HepG2 (cell line): ENCODE results near the gene MARK2. TPM values are rescaled to one million over a fixed set of nuclear protein-coding genes. Genes with fewer than 3 reads are reported as not detected.

Source experiments
- ATAC-seq: fragments of 200-7000 bp; cut with Tn5 transposase; 3 replicates; pipeline ENCODE4 v1.9.1; 2020; ENCODE audit warnings: mild to moderate bottlenecking, moderate library complexity
- BruUV-seq: library from RNA; stranded (reverse); fragments of 400-500 nt; replicated peaks from 2 replicates; lab custom pipeline; 2021; lab: Mats Ljungman, UMichigan
- CTCF ChIA-PET: fragments of 300-600 bp; formaldehyde crosslinking; extraction: SDS; loops from one replicate; lab custom pipeline; 2021; ENCODE audit warnings: low total read pairs, inconsistent platforms, low intra/inter-chr PET ratio; lab: Yijun Ruan, JAX
- POLR2A ChIA-PET: fragments of 350-600 bp; sonication (Branson Sonifier 250); formaldehyde crosslinking; loops from one replicate; lab custom pipeline; 2020; ENCODE audit warnings: antibody characterized with exemption, inconsistent platforms; lab: Yijun Ruan, JAX
- DNase-seq: peaks from one replicate; pipeline ENCODE4 v3.0.0-alpha.2; 2015; ENCODE audit warnings: low spot score
- FAIRE-seq: peaks from 3 replicates; lab custom pipeline; 2011; peaks lifted over from hg19 to GRCh38; lab: Jason Lieb, UNC
- H2AFZ ChIP-seq: one replicate; pipeline ENCODE4 v1.6.1; 2011; ENCODE audit warnings: low read length, inconsistent platforms
- H3K27ac ChIP-seq: fragments of 300-600 bp; 3 replicates; pipeline ENCODE4 v1.8.0; 2011; ENCODE audit warnings: mixed run types, mild to moderate bottlenecking, mixed read lengths, low read length, inconsistent platforms; ENCODE audit not compliant: insufficient read depth; ENCODE audit errors: extremely low read length
- H3K27me3 ChIP-seq, 2 experiments: fragments of 200-600 bp in 1 of 2; 2 replicates in 1 of 2; 3 replicates in 1 of 2; pipeline versions ENCODE4 v1.6.0 to v1.8.0; 2011; ENCODE audit warnings: low read length in 2 of 2, mild to moderate bottlenecking in 2 of 2, moderate library complexity in 2 of 2, inconsistent platforms in 1 of 2; ENCODE audit not compliant: insufficient read depth in 2 of 2, control insufficient read depth in 1 of 2
- H3K36me3 ChIP-seq, 2 experiments: fragments of 200-600 bp in 1 of 2; replicated peaks in 1 of 2; 2 replicates in 1 of 2; 3 replicates in 1 of 2; pipeline versions ENCODE4 v1.5.1 to v1.8.0; 2011; ENCODE audit warnings: low read length in 2 of 2, inconsistent platforms in 1 of 2; ENCODE audit not compliant: insufficient read depth in 2 of 2, control insufficient read depth in 1 of 2
- H3K4me1 ChIP-seq: 2 replicates; pipeline ENCODE4 v1.5.1; 2012; ENCODE audit warnings: low read length, inconsistent platforms; ENCODE audit not compliant: insufficient read depth
- H3K4me2 ChIP-seq: 2 replicates; pipeline ENCODE4 v1.6.0; 2011; ENCODE audit warnings: low read depth, low read length, inconsistent platforms
- H3K4me3 ChIP-seq, 3 experiments: fragments of 200-600 bp in 1 of 3; sonication (generic), shearing (Covaris generic) in 1 of 3; replicated peaks in 1 of 3; 2 replicates each; pipeline ENCODE4 v1.5.1; 2011 to 2016; ENCODE audit warnings: low read length in 3 of 3, inconsistent platforms in 2 of 3, low read depth in 2 of 3, mild to moderate bottlenecking in 2 of 3, control low read depth in 1 of 3, mixed read lengths in 1 of 3; ENCODE audit not compliant: insufficient read depth in 1 of 3
- H3K79me2 ChIP-seq: one replicate; pipeline ENCODE4 v1.6.1; 2011; ENCODE audit warnings: low read length, inconsistent platforms; ENCODE audit not compliant: insufficient read depth
- H3K9ac ChIP-seq: 2 replicates; pipeline ENCODE4 v1.6.0; 2011; ENCODE audit warnings: mild to moderate bottlenecking, low read depth, low read length, inconsistent platforms; ENCODE audit not compliant: insufficient read depth
- H3K9me3 ChIP-seq: 2 replicates; pipeline ENCODE4 v1.5.1; 2012; ENCODE audit warnings: mild to moderate bottlenecking, low read length
- H4K20me1 ChIP-seq: 2 replicates; pipeline ENCODE4 v1.6.0; 2011; ENCODE audit warnings: inconsistent platforms, mild to moderate bottlenecking, low read length, moderate library complexity; ENCODE audit not compliant: insufficient read depth
- DNMT1 ChIP-seq: sonication (generic); formaldehyde crosslinking; IDR thresholded peaks from 2 replicates; pipeline ENCODE4 v1.5.1; 2020; ENCODE audit warnings: mild to moderate bottlenecking, missing genetic modification reagents
- HNF4A ChIP-seq: sonication (generic); formaldehyde crosslinking; IDR thresholded peaks from 2 replicates; pipeline ENCODE4 v1.4.0; 2020; ENCODE audit warnings: missing genetic modification reagents
- KMT2A ChIP-seq: sonication (generic); formaldehyde crosslinking; IDR thresholded peaks from 2 replicates; pipeline ENCODE4 v1.4.0; 2020; ENCODE audit warnings: missing genetic modification reagents
- MEF2D ChIP-seq: sonication (generic); formaldehyde crosslinking; IDR thresholded peaks from 2 replicates; pipeline ENCODE4 v1.5.1; 2020; ENCODE audit warnings: mild to moderate bottlenecking, missing genetic modification reagents
- POLR2G ChIP-seq: fragments of 200-400 bp; formaldehyde crosslinking; IDR thresholded peaks from 2 replicates; pipeline ENCODE4 v1.6.1; 2018; ENCODE audit warnings: mild to moderate bottlenecking, low read depth, low read length, moderate library complexity
- SRY ChIP-seq: sonication (generic); formaldehyde crosslinking; IDR thresholded peaks from 2 replicates; pipeline ENCODE4 v1.8.0; 2022; ENCODE audit warnings: mild to moderate bottlenecking, missing genetic modification reagents
- ZNF607 ChIP-seq: sonication (generic); formaldehyde crosslinking; IDR thresholded peaks from 2 replicates; pipeline ENCODE4 v1.5.1; 2020; ENCODE audit warnings: missing genetic modification reagents, mild to moderate bottlenecking, borderline replicate concordance
- WGBS: methylation state at CpG from one replicate; pipeline ENCODE4 v1.1.6; 2017; ENCODE audit warnings: low lambda C conversion rate; 5-methylcytosine and 5-hydroxymethylcytosine counted together
- in situ Hi-C: cut with HindIII; loops from 2 replicates; pipeline ENCODE4 v1.10.0; 2017; ENCODE audit warnings: low pct_unique_long_range_greater_than_20kb; ENCODE audit not compliant: extremely low pct_ligation_motif_present
- intact Hi-C: fragments of 100-400 bp; cut with micrococcal nuclease; formaldehyde crosslinking; loops from one replicate; pipeline ENCODE4 v1.10.0; 2022; ENCODE audit not compliant: unreplicated experiment
- polyA plus RNA-seq, 8 experiments: library from polyadenylated mRNA; depleted of rRNA in 3 of 8; stranded (reverse) in 7 of 8; unstranded in 1 of 8; fragments of >200 nt; fragmentation: Illumina TruSeq in 4 of 8; extraction: Trizol in 4 of 8; gene quantifications; 2 replicates each; pipeline versions ENCODE4 v1.2.1 to v1.2.3, GENCODE V29; 2011 to 2016; ENCODE audit warnings: low read depth in 4 of 8, missing spikeins in 1 of 8, mixed read lengths in 1 of 8; ENCODE audit not compliant: insufficient read depth in 1 of 8
- total RNA-seq, 5 experiments: library from RNA; depleted of rRNA; stranded (reverse); fragments of >200 nt; fragmentation: Illumina TruSeq; extraction: Trizol; gene quantifications; 2 replicates each; pipeline ENCODE4 v1.2.3, GENCODE V29; 2016; ENCODE audit warnings: low read depth in 1 of 5
- TF ChIP-seq, protein P1 (sequence below): sonication (generic); formaldehyde crosslinking; IDR thresholded peaks from 2 replicates; pipeline ENCODE4 v1.5.0; 2020; ENCODE audit warnings: mild to moderate bottlenecking, missing genetic modification reagents, borderline replicate concordance
- TF ChIP-seq, protein P2 (sequence below): sonication (generic); formaldehyde crosslinking; conservative IDR thresholded peaks from 2 replicates; pipeline ENCODE4 v1.4.0; 2020; ENCODE audit warnings: missing genetic modification reagents
- TF ChIP-seq, protein P3 (sequence below): sonication (generic); formaldehyde crosslinking; IDR thresholded peaks from 2 replicates; pipeline ENCODE4 v1.4.0; 2020; ENCODE audit warnings: missing genetic modification reagents, borderline replicate concordance
- TF ChIP-seq, protein P4 (sequence below): sonication (generic); formaldehyde crosslinking; IDR thresholded peaks from 2 replicates; pipeline ENCODE4 v1.4.0; 2020; ENCODE audit warnings: mild to moderate bottlenecking, missing genetic modification reagents

Gene MARK2
- total and polyA plus RNA-seq, 2 of the 13 experiments (the other 11 are each of a cell fraction or from before 2014, with no cell fraction given) = 13.5 to 13.9 TPM

DNA sequence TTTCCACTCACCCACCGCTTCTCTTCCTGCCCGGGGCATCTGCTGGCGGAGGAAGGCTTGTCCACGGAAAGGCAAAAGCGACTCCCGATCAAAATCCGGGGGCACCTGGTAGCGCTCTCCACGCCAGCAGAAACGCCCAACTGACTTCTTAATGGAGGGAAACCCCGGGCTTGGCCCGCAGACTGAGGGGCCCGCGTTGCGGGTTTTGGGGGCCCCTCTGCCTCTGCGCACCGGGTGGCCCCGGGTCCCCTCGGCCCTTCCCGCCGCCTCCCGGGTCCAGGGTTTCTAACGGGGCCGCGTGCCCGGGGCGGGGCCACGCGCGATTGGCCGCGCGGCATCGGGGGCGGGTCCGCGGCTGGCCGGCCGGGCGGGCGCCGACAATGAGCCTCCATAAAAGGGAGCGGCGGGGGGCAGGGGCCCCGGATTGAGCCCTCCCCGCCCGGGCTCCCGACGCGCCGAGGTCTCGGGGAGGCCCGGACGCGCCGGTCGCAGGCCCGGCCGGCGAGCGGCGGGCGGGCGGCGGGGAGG is 25.8 kb upstream of the MARK2 start, which contains the start of gene SPINDOC:
SPINDOC (plus strand) TSS at position 422 of the 528 bp plus-strand sequence. CDS start 231 bp downstream, outside the sequence.
- H3K4me1 ChIP-seq = peaks cover 56% of the 10 kb centered on the region
- H3K27ac ChIP-seq = peak within 1 kb of the TSS; percentile 75
- CTCF ChIA-PET = no interaction called here
- peaks cover 12% of the 10 kb centered on the region for H4K20me1 ChIP-seq
- FAIRE-seq = no peak
- H3K4me2 ChIP-seq = peak within 1 kb of the TSS; percentile 85
- 0% methylated on average over 1 of the region's 65 CpGs for WGBS
- in situ Hi-C loops (no loop called here), intact Hi-C loops (loop anchor here (2.0 kb wide), 1 partner anchor 44 kb away; the partner anchor contains the start of gene ZFTA)
- peaks cover 11 to 17% of the 10 kb centered on the region in 2 experiments; a peak in 4 of 5 replicates for H3K36me3 ChIP-seq
- no peaks in the 10 kb centered on the region for H3K9me3 ChIP-seq
- H3K79me2 ChIP-seq = peaks cover 41% of the 10 kb centered on the region
- H3K27me3 ChIP-seq = no peaks in the 10 kb centered on the region
- peak; percentile 82 for ATAC-seq
- peak within 1 kb of the TSS; percentile 8 for H2AFZ ChIP-seq
- POLR2A ChIA-PET = interaction anchor here (1.3 to 3.2 kb wide), 3 partner anchors 26 to 46 kb away, joined by 5 to 14 read pairs (median 6); partner anchors contain the start of genes MARK2 and ZFTA
- H3K4me3 ChIP-seq = peak within 1 kb of the TSS; percentile 72 to 97 (median 95)
- BruUV-seq = no TSS peak
- peak within 1 kb of the TSS; percentile 81 for H3K9ac ChIP-seq
- peak; percentile 47 for DNase-seq
- TF ChIP-seq, protein P1, sequence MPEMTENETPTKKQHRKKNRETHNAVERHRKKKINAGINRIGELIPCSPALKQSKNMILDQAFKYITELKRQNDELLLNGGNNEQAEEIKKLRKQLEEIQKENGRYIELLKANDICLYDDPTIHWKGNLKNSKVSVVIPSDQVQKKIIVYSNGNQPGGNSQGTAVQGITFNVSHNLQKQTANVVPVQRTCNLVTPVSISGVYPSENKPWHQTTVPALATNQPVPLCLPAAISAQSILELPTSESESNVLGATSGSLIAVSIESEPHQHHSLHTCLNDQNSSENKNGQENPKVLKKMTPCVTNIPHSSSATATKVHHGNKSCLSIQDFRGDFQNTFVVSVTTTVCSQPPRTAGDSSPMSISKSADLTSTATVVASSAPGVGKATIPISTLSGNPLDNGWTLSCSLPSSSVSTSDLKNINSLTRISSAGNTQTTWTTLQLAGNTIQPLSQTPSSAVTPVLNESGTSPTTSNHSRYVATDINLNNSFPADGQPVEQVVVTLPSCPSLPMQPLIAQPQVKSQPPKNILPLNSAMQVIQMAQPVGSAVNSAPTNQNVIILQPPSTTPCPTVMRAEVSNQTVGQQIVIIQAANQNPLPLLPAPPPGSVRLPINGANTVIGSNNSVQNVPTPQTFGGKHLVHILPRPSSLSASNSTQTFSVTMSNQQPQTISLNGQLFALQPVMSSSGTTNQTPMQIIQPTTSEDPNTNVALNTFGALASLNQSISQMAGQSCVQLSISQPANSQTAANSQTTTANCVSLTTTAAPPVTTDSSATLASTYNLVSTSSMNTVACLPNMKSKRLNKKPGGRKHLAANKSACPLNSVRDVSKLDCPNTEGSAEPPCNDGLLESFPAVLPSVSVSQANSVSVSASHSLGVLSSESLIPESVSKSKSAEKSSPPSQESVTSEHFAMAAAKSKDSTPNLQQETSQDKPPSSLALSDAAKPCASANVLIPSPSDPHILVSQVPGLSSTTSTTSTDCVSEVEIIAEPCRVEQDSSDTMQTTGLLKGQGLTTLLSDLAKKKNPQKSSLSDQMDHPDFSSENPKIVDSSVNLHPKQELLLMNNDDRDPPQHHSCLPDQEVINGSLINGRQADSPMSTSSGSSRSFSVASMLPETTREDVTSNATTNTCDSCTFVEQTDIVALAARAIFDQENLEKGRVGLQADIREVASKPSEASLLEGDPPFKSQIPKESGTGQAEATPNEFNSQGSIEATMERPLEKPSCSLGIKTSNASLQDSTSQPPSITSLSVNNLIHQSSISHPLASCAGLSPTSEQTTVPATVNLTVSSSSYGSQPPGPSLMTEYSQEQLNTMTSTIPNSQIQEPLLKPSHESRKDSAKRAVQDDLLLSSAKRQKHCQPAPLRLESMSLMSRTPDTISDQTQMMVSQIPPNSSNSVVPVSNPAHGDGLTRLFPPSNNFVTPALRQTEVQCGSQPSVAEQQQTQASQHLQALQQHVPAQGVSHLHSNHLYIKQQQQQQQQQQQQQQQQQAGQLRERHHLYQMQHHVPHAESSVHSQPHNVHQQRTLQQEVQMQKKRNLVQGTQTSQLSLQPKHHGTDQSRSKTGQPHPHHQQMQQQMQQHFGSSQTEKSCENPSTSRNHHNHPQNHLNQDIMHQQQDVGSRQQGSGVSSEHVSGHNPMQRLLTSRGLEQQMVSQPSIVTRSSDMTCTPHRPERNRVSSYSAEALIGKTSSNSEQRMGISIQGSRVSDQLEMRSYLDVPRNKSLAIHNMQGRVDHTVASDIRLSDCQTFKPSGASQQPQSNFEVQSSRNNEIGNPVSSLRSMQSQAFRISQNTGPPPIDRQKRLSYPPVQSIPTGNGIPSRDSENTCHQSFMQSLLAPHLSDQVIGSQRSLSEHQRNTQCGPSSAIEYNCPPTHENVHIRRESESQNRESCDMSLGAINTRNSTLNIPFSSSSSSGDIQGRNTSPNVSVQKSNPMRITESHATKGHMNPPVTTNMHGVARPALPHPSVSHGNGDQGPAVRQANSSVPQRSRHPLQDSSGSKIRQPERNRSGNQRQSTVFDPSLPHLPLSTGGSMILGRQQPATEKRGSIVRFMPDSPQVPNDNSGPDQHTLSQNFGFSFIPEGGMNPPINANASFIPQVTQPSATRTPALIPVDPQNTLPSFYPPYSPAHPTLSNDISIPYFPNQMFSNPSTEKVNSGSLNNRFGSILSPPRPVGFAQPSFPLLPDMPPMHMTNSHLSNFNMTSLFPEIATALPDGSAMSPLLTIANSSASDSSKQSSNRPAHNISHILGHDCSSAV (CRISPR knock-in tag) = no peak
- TF ChIP-seq HNF4A (CRISPR knock-in tag) = no peak
- TF ChIP-seq POLR2G = peak; percentile 67
- TF ChIP-seq, protein P2, sequence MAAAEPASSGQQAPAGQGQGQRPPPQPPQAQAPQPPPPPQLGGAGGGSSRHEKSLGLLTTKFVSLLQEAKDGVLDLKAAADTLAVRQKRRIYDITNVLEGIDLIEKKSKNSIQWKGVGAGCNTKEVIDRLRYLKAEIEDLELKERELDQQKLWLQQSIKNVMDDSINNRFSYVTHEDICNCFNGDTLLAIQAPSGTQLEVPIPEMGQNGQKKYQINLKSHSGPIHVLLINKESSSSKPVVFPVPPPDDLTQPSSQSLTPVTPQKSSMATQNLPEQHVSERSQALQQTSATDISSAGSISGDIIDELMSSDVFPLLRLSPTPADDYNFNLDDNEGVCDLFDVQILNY (CRISPR knock-in tag) = peak; percentile 69; the same call in 1 of the 2 replicates
- TF ChIP-seq, protein P3, sequence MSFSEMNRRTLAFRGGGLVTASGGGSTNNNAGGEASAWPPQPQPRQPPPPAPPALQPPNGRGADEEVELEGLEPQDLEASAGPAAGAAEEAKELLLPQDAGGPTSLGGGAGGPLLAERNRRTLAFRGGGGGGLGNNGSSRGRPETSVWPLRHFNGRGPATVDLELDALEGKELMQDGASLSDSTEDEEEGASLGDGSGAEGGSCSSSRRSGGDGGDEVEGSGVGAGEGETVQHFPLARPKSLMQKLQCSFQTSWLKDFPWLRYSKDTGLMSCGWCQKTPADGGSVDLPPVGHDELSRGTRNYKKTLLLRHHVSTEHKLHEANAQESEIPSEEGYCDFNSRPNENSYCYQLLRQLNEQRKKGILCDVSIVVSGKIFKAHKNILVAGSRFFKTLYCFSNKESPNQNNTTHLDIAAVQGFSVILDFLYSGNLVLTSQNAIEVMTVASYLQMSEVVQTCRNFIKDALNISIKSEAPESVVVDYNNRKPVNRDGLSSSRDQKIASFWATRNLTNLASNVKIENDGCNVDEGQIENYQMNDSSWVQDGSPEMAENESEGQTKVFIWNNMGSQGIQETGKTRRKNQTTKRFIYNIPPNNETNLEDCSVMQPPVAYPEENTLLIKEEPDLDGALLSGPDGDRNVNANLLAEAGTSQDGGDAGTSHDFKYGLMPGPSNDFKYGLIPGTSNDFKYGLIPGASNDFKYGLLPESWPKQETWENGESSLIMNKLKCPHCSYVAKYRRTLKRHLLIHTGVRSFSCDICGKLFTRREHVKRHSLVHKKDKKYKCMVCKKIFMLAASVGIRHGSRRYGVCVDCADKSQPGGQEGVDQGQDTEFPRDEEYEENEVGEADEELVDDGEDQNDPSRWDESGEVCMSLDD (CRISPR knock-in tag) = peak; percentile 92
- TF ChIP-seq SRY = 0 out of 2 replicates have a peak, but pooled peaks have one; percentile 1
- no peak for TF ChIP-seq DNMT1 (CRISPR knock-in tag)
- TF ChIP-seq, protein P4, sequence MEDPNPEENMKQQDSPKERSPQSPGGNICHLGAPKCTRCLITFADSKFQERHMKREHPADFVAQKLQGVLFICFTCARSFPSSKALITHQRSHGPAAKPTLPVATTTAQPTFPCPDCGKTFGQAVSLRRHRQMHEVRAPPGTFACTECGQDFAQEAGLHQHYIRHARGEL (CRISPR knock-in tag) = no peak
- TF ChIP-seq MEF2D = no peak
- peak; percentile 20; the same call in 1 of the 2 replicates for TF ChIP-seq KMT2A (CRISPR knock-in tag)
- TF ChIP-seq ZNF607 (CRISPR knock-in tag) = peak; percentile 17; the same call in 1 of the 2 replicates
